NB4 (cell line): ENCODE results near the gene POSTN.

Experiments used
- CTCF ChIP-seq: IDR thresholded peaks from one replicate; pipeline ENCODE4 v1.5.1; 2012; ENCODE audit warnings: low read depth, low read length
- MAX ChIP-seq: IDR thresholded peaks from 2 replicates; pipeline ENCODE4 v1.6.1; 2011; ENCODE audit warnings: low read depth, low read length
- MYC ChIP-seq: IDR thresholded peaks from 2 replicates; pipeline ENCODE4 v1.6.1; 2011; ENCODE audit warnings: low read depth, low read length
- POLR2A ChIP-seq: IDR thresholded peaks from 2 replicates; pipeline ENCODE4 v1.6.1; 2011; ENCODE audit warnings: mild to moderate bottlenecking; ENCODE audit not compliant: insufficient read length; ENCODE audit errors: extremely low read depth

GRCh38 chr13:37595162-37595561 is 3.4 kb downstream of the POSTN start:
- TF ChIP-seq CTCF (no peak), MAX (no peak), POLR2A (no peak), MYC (no peak)
